HUES48 (cell line): ENCODE measurements around the gene C22orf23.

Experiments
- H3K27ac ChIP-seq: one replicate; pipeline ENCODE4 v1.7.0; 2013; ENCODE audit warnings: low read depth, low read length, inconsistent platforms
- H3K27me3 ChIP-seq: 2 replicates; pipeline ENCODE4 v1.6.1; 2013; ENCODE audit warnings: mild to moderate bottlenecking, low read length; ENCODE audit not compliant: control insufficient read depth, insufficient read depth
- H3K36me3 ChIP-seq: 2 replicates; pipeline ENCODE4 v1.6.1; 2013; ENCODE audit warnings: low read length; ENCODE audit not compliant: control insufficient read depth, insufficient read depth
- H3K4me1 ChIP-seq: 2 replicates; pipeline ENCODE4 v1.6.1; 2013; ENCODE audit warnings: mild to moderate bottlenecking, low read length; ENCODE audit not compliant: control insufficient read depth, insufficient read depth
- H3K4me3 ChIP-seq: 2 replicates; pipeline ENCODE4 v1.5.1; 2013; ENCODE audit warnings: mild to moderate bottlenecking, low read depth, low read length
- H3K9ac ChIP-seq: 2 replicates; pipeline ENCODE4 v1.6.1; 2013; ENCODE audit warnings: mild to moderate bottlenecking, low read depth, low read length, moderate library complexity
- H3K9me3 ChIP-seq: 2 replicates; pipeline ENCODE4 v1.6.1; 2013; ENCODE audit warnings: low read length; ENCODE audit not compliant: control insufficient read depth, insufficient read depth

Gene C22orf23

GRCh38 chr22:37931893-37932389, 21.5 kb downstream of the C22orf23 start:
- no peak overlapping the region for H3K27ac ChIP-seq
- no peaks in the 10 kb centered on the region; the same call in 1 of the 2 replicates for H3K4me1 ChIP-seq
- no peak overlapping the region for H3K9ac ChIP-seq

GRCh38 chr22:37930952-37931440, 22.4 kb downstream of the C22orf23 start:
- H3K4me1 ChIP-seq: no peaks in the 10 kb centered on the region; the same call in 1 of the 2 replicates
- H3K9ac ChIP-seq: no peak overlapping the region
- H3K36me3 ChIP-seq: peaks cover 36% of the 10 kb centered on the region
- no peak overlapping the region for H3K4me3 ChIP-seq
- no peaks in the 10 kb centered on the region for H3K27me3 ChIP-seq
- no peak overlapping the region for H3K27ac ChIP-seq
- no peaks in the 10 kb centered on the region for H3K9me3 ChIP-seq

More at GRCh38 chr22:37931893-37932389, 21.5 kb downstream of the C22orf23 start:
- H3K36me3 ChIP-seq: peaks cover 28% of the 10 kb centered on the region
- no peaks in the 10 kb centered on the region for H3K27me3 ChIP-seq
- no peaks in the 10 kb centered on the region for H3K9me3 ChIP-seq
- H3K4me3 ChIP-seq: no peak overlapping the region

GRCh38 chr22:37930270-37930951, 23.0 kb downstream of the C22orf23 start:
- Histone ChIP-seq H3K4me3 (no peak overlapping the region), H3K9me3 (no peaks in the 10 kb centered on the region), H3K9ac (no peak overlapping the region), H3K36me3 (peaks cover 41% of the 10 kb centered on the region), H3K27me3 (no peaks in the 10 kb centered on the region), H3K4me1 (no peaks in the 10 kb centered on the region; the same call in 1 of the 2 replicates), H3K27ac (no peak overlapping the region)

GRCh38 chr22:37929390-37929789, 24.0 kb downstream of the C22orf23 start:
- no peak overlapping the region for H3K9ac ChIP-seq
- no peak overlapping the region for H3K27ac ChIP-seq
- no peaks in the 10 kb centered on the region for H3K9me3 ChIP-seq
- peaks cover 47% of the 10 kb centered on the region for H3K36me3 ChIP-seq
- no peaks in the 10 kb centered on the region; the same call in 1 of the 2 replicates for H3K4me1 ChIP-seq
- H3K4me3 ChIP-seq: no peak overlapping the region
- no peaks in the 10 kb centered on the region for H3K27me3 ChIP-seq

GRCh38 chr22:37927637-37927936, 25.8 kb downstream of the C22orf23 start:
- no peak overlapping the region for H3K9ac ChIP-seq
- H3K27ac ChIP-seq: no peak overlapping the region
- H3K4me1 ChIP-seq: no peaks in the 10 kb centered on the region
- H3K36me3 ChIP-seq: peaks cover 47% of the 10 kb centered on the region
- H3K4me3 ChIP-seq: no peak overlapping the region
- H3K27me3 ChIP-seq: no peaks in the 10 kb centered on the region
- H3K9me3 ChIP-seq: no peaks in the 10 kb centered on the region

GRCh38 chr22:37926771-37927636, 26.4 kb downstream of the C22orf23 start:
- no peaks in the 10 kb centered on the region for H3K9me3 ChIP-seq
- H3K27ac ChIP-seq: no peak overlapping the region
- no peak overlapping the region for H3K4me3 ChIP-seq
- H3K36me3 ChIP-seq: peaks cover 42% of the 10 kb centered on the region
- H3K4me1 ChIP-seq: no peaks in the 10 kb centered on the region
- H3K9ac ChIP-seq: no peak overlapping the region
- no peaks in the 10 kb centered on the region for H3K27me3 ChIP-seq

- no peaks in the 10 kb centered on the region for H3K27me3 ChIP-seq
- H3K36me3 ChIP-seq: peaks cover 36% of the 10 kb centered on the region
- no peaks in the 10 kb centered on the region for H3K4me1 ChIP-seq
- H3K27ac ChIP-seq: no peak overlapping the region
- H3K9ac ChIP-seq: no peak overlapping the region
- H3K9me3 ChIP-seq: no peaks in the 10 kb centered on the region
- no peak overlapping the region for H3K4me3 ChIP-seq
Observed at GRCh38 chr22:37926358-37926757, 27.0 kb downstream of the C22orf23 start.

GRCh38 chr22:37925767-37926166, 27.6 kb downstream of the C22orf23 start:
- Histone ChIP-seq H3K9me3 (no peaks in the 10 kb centered on the region), H3K27me3 (no peaks in the 10 kb centered on the region), H3K36me3 (peaks cover 35% of the 10 kb centered on the region), H3K4me3 (no peak overlapping the region), H3K4me1 (no peaks in the 10 kb centered on the region), H3K9ac (no peak overlapping the region), H3K27ac (no peak overlapping the region)

GRCh38 chr22:37925330-37925729, 28.1 kb downstream of the C22orf23 start:
- no peak overlapping the region for H3K9ac ChIP-seq
- H3K27me3 ChIP-seq: no peaks in the 10 kb centered on the region
- no peak overlapping the region for H3K27ac ChIP-seq
- H3K4me3 ChIP-seq: no peak overlapping the region
- no peaks in the 10 kb centered on the region for H3K9me3 ChIP-seq
- H3K36me3 ChIP-seq: peaks cover 36% of the 10 kb centered on the region
- no peaks in the 10 kb centered on the region for H3K4me1 ChIP-seq

GRCh38 chr22:37924386-37925065, 28.9 kb downstream of the C22orf23 start:
- Histone ChIP-seq H3K9ac (no peak overlapping the region), H3K36me3 (peaks cover 42% of the 10 kb centered on the region), H3K9me3 (no peaks in the 10 kb centered on the region), H3K4me3 (no peak overlapping the region), H3K4me1 (no peaks in the 10 kb centered on the region), H3K27me3 (no peaks in the 10 kb centered on the region), H3K27ac (no peak overlapping the region)
